SU-DHL-6 (cell line): ENCODE measurements around the gene SLC41A1.

Source experiments
- EZH2phosphoT487 ChIP-seq: fragments of 200-600 bp; sonication (generic), shearing (Covaris generic); conservative IDR thresholded peaks from 2 replicates; pipeline ENCODE4 v1.6.1; 2018; ENCODE audit warnings: mild to moderate bottlenecking, antibody characterized with exemption, low read length, moderate library complexity, mixed read lengths
- TF ChIP-seq, protein P1 (sequence below): fragments of 200-600 bp; sonication (generic); IDR thresholded peaks from one replicate; pipeline ENCODE4 v1.5.1; 2017; ENCODE audit warnings: antibody characterized with exemption, mild to moderate bottlenecking, low read length, moderate library complexity; ENCODE audit not compliant: insufficient read depth, poor library complexity, severe bottlenecking

DNA sequence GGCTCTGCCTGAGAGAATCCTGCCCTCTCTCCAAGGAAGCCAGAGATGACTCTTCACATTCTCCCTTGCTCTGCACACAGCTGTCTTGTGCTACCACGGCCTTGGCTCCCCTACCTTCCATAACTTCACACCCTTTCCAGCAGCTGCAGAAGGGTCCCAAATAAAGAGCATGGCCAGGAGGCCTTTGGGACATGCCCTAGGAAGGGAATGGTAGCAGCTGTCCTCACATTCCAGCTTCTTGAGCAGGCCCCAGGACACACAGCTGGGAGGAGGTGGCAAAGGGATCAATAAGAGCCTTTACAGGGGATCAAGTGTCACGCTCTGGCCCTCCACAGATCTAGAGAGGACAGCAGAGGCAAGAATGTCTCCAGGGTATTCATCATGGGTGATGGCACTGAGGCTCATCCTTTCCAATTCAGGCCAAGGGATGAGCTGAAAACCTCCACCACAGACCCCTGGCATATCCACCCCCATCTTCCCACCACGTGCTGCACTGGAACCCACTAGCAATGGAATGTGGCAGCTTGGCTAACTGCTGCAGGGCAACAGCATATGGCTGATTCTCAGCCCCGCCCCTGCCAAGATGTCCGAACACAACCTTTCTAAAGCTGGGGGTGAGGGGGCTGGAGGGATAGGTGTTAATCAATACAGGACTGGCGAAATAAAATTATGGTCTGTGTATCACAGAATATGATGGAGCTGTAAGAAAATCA is 19.9 kb downstream of the SLC41A1 start:
- TF ChIP-seq, protein P1, sequence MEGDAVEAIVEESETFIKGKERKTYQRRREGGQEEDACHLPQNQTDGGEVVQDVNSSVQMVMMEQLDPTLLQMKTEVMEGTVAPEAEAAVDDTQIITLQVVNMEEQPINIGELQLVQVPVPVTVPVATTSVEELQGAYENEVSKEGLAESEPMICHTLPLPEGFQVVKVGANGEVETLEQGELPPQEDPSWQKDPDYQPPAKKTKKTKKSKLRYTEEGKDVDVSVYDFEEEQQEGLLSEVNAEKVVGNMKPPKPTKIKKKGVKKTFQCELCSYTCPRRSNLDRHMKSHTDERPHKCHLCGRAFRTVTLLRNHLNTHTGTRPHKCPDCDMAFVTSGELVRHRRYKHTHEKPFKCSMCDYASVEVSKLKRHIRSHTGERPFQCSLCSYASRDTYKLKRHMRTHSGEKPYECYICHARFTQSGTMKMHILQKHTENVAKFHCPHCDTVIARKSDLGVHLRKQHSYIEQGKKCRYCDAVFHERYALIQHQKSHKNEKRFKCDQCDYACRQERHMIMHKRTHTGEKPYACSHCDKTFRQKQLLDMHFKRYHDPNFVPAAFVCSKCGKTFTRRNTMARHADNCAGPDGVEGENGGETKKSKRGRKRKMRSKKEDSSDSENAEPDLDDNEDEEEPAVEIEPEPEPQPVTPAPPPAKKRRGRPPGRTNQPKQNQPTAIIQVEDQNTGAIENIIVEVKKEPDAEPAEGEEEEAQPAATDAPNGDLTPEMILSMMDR, result no peak
- TF ChIP-seq EZH2phosphoT487, result no peak
